Measurements from ENCODE around the gene ATF6.

The ATF6 gene

DNA sequence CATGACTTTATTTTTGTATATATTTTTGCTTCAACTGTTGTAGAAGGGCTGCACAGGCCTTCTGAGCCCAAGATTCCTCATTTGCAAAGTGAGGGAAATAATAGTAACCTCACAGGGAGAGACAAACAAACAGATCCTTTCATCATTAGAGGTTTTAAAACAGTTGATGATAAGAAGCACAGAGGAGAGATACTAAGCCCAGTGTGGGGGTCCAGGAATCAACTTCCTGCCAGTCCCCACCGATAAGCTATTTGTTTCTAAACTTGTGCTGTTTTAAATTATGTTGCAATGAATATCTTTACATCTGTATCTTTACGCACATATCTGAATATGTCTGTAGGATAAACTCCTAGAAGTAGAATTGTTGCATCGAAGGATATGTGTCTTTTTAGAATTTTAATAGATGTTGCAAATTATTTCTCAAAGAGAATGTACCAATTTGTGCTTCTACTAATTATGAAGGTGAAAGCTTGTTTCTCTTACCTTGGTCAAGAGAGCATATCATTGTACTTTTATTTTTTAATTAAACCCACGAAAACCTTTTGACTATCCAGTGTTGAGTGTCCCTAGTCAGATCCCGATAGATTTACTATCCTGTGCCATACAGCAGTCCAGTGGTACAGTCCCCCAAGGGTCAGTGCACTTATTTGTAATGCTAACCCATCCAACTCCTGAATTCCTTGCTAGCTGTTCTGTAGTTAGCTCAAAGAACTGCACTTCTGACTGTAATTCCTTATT, 34.0 kb upstream of the ATF6 start:
- in situ Hi-C loops (cut with HindIII; ENCODE audit: low pct_ligation_motif_present, low sequenced_read_pairs), result no loop called here
- TF ChIP-seq, protein P1, sequence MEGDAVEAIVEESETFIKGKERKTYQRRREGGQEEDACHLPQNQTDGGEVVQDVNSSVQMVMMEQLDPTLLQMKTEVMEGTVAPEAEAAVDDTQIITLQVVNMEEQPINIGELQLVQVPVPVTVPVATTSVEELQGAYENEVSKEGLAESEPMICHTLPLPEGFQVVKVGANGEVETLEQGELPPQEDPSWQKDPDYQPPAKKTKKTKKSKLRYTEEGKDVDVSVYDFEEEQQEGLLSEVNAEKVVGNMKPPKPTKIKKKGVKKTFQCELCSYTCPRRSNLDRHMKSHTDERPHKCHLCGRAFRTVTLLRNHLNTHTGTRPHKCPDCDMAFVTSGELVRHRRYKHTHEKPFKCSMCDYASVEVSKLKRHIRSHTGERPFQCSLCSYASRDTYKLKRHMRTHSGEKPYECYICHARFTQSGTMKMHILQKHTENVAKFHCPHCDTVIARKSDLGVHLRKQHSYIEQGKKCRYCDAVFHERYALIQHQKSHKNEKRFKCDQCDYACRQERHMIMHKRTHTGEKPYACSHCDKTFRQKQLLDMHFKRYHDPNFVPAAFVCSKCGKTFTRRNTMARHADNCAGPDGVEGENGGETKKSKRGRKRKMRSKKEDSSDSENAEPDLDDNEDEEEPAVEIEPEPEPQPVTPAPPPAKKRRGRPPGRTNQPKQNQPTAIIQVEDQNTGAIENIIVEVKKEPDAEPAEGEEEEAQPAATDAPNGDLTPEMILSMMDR (IDR thresholded peaks at IDR 0.05; ENCODE audit: low read depth, low read length, missing control alignments), result no peak
- Histone ChIP-seq H3K4me3 (ENCODE audit: low read depth, low read length) (no peak overlapping the region), H3K36me3 (replicated peaks) (no peaks in the 10 kb centered on the region), H3K27ac (no peak overlapping the region), H3K27me3 (replicated peaks) (no peaks in the 10 kb centered on the region)
- no peak for DNase-seq

- Histone ChIP-seq H3K36me3 (replicated peaks) (no peaks in the 10 kb centered on the region), H3K27ac (peak overlapping the region; percentile 68), H3K4me3 (ENCODE audit: low read depth, low read length) (no peak overlapping the region), H3K27me3 (replicated peaks) (no peaks in the 10 kb centered on the region)
- DNase-seq, result peak; percentile 81
- TF ChIP-seq, protein P1 (IDR thresholded peaks at IDR 0.05; ENCODE audit: low read depth, low read length, missing control alignments), result no peak
- in situ Hi-C loops (cut with HindIII; ENCODE audit: low pct_ligation_motif_present, low sequenced_read_pairs), result no loop called here
These were observed 32.6 kb upstream of the ATF6 start for GRCh38 chr1:161733526-161733925.

GRCh38 chr1:161735837-161736236, 30.3 kb upstream of the ATF6 start:
- no peaks in the 10 kb centered on the region for H3K27me3 ChIP-seq (replicated peaks)
- TF ChIP-seq, protein P1 (IDR thresholded peaks at IDR 0.05; ENCODE audit: low read depth, low read length, missing control alignments), result no peak
- DNase-seq, result no peak
- H3K36me3 ChIP-seq (replicated peaks), result no peaks in the 10 kb centered on the region
- H3K4me3 ChIP-seq (ENCODE audit: low read depth, low read length), result no peak overlapping the region
- in situ Hi-C loops (cut with HindIII; ENCODE audit: low pct_ligation_motif_present, low sequenced_read_pairs), result no loop called here
- no peak overlapping the region for H3K27ac ChIP-seq

DNA sequence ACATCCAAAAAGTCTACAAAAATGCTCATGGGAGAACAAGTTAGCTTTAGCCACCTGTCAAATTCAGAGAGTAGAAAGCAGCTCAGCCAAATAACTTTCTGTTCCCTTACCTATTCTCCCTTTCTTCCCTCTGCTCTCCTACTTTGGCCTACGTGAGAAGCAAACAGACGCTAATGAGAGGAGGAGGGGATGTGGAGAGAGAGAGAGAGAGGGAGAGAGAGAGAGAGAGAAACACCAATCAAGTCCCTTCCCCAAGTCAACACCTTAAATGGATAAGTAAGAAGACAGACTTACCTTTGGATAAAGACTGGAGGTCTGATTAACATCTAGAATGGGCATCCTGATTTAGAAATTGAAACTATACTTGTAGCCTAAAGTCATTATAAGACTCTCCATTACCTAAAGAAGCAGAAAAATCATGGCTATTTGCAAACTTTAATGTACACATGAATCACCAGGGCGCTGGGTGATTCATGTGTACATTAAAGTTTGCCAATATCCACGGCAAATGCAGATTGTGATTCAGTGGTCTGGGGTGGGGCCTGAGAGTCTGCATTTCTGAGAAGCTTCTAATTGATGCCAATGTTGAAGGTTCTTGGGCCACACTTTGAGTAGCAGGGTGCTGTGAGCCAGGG, 29.7 kb upstream of the ATF6 start:
- Histone ChIP-seq H3K27ac (no peak overlapping the region), H3K27me3 (replicated peaks) (no peaks in the 10 kb centered on the region), H3K36me3 (replicated peaks) (no peaks in the 10 kb centered on the region), H3K4me3 (ENCODE audit: low read depth, low read length) (no peak overlapping the region)
- in situ Hi-C loops (cut with HindIII; ENCODE audit: low pct_ligation_motif_present, low sequenced_read_pairs), result no loop called here
- no peak for DNase-seq
- TF ChIP-seq, protein P1 (IDR thresholded peaks at IDR 0.05; ENCODE audit: low read depth, low read length, missing control alignments), result no peak

GRCh38 chr1:161737625-161738024, 28.5 kb upstream of the ATF6 start:
- Histone ChIP-seq H3K27me3 (replicated peaks) (no peaks in the 10 kb centered on the region), H3K27ac (no peak overlapping the region), H3K4me3 (ENCODE audit: low read depth, low read length) (no peak overlapping the region), H3K36me3 (replicated peaks) (no peaks in the 10 kb centered on the region)
- in situ Hi-C loops (cut with HindIII; ENCODE audit: low pct_ligation_motif_present, low sequenced_read_pairs), result no loop called here
- DNase-seq, result no peak
- TF ChIP-seq, protein P1 (IDR thresholded peaks at IDR 0.05; ENCODE audit: low read depth, low read length, missing control alignments), result no peak
